GM12878 (cell line): Measurements from ENCODE around the gene SCAMP1. TPM values are rescaled to one million over a fixed set of nuclear protein-coding genes. Genes with fewer than 3 reads are reported as not detected.
A peak's percentile ranks its signal among the peaks of the same experiment; 100 is the strongest.

Experiments used
- ATAC-seq: fragments of 200-7000 bp; cut with Tn5 transposase; 3 replicates; pipeline ENCODE4 v1.9.1; 2020; ENCODE audit warnings: mild to moderate bottlenecking, moderate library complexity
- BruUV-seq: library from RNA; stranded (reverse); fragments of 400-500 nt; replicated peaks from 2 replicates; lab custom pipeline; 2021; lab: Mats Ljungman, UMichigan
- CTCF ChIA-PET: fragments of 300-600 bp; sonication (Branson Sonifier 250); formaldehyde crosslinking; extraction: SDS; loops from one replicate; lab custom pipeline; 2021; ENCODE audit warnings: inconsistent platforms; lab: Yijun Ruan, JAX
- POLR2A ChIA-PET: fragments of 350-600 bp; formaldehyde crosslinking; extraction: SDS; loops from one replicate; lab custom pipeline; 2021; ENCODE audit warnings: inconsistent platforms; lab: Charles Lee
- RAD21 ChIA-PET: fragments of 300-600 bp; sonication (Branson Sonifier 250); formaldehyde crosslinking; loops from one replicate; lab custom pipeline; 2023; ENCODE audit warnings: antibody characterized with exemption; ENCODE audit not compliant: unreplicated experiment; lab: Charles Lee
- SMC1A ChIA-PET: fragments of 300-600 bp; sonication (Branson Sonifier 250); formaldehyde crosslinking; loops from one replicate; lab custom pipeline; 2023; ENCODE audit not compliant: unreplicated experiment, uncharacterized antibody; lab: Charles Lee
- DNase-seq: peaks from one replicate; pipeline ENCODE4 v3.0.0-alpha.2; 2011; ENCODE audit warnings: low read depth, low spot score
- FAIRE-seq: peaks from 3 replicates; lab custom pipeline; 2011; peaks lifted over from hg19 to GRCh38; lab: Jason Lieb, UNC
- H2AFZ ChIP-seq: 2 replicates; pipeline ENCODE4 v1.6.0; 2011; ENCODE audit warnings: low read depth, low read length, control low read depth; ENCODE audit not compliant: control insufficient read depth
- H3K27ac ChIP-seq: 2 replicates; pipeline ENCODE4 v1.5.1; 2011; ENCODE audit warnings: control low read depth; ENCODE audit not compliant: control insufficient read depth, insufficient read depth
- H3K27me3 ChIP-seq, 2 experiments: replicated peaks in 1 of 2; 2 replicates each; pipeline versions ENCODE4 v1.6.0 to v1.6.1; 2011; ENCODE audit warnings: low read length in 1 of 2; ENCODE audit not compliant: control insufficient read depth in 2 of 2, insufficient read depth in 2 of 2
- H3K36me3 ChIP-seq, 2 experiments: 2 replicates each; pipeline ENCODE4 v1.5.1; 2011; ENCODE audit warnings: low read length in 1 of 2; ENCODE audit not compliant: control insufficient read depth in 2 of 2, insufficient read depth in 2 of 2
- H3K4me1 ChIP-seq: 2 replicates; pipeline ENCODE4 v1.6.1; 2011; ENCODE audit warnings: mild to moderate bottlenecking, low read length, moderate library complexity, mixed read lengths; ENCODE audit not compliant: control insufficient read depth, insufficient read depth
- H3K4me2 ChIP-seq: 2 replicates; pipeline ENCODE4 v1.6.0; 2011; ENCODE audit warnings: control low read depth; ENCODE audit not compliant: control insufficient read depth, insufficient read depth
- H3K4me3 ChIP-seq: fragments of 200-600 bp; sonication (generic); 2 replicates; pipeline ENCODE4 v1.5.1; 2016
- H3K79me2 ChIP-seq: 2 replicates; pipeline ENCODE4 v1.6.0; 2011; ENCODE audit warnings: low read length; ENCODE audit not compliant: control insufficient read depth, insufficient read depth
- H3K9ac ChIP-seq: 2 replicates; pipeline ENCODE4 v1.8.0; 2011; ENCODE audit warnings: low read length, control low read depth, mixed read lengths; ENCODE audit not compliant: control insufficient read depth, insufficient read depth
- H3K9me3 ChIP-seq: replicated peaks from 3 replicates; pipeline ENCODE4 v1.5.1; 2011; ENCODE audit warnings: mild to moderate bottlenecking, low read length; ENCODE audit not compliant: control insufficient read depth, insufficient read depth
- H4K20me1 ChIP-seq: 2 replicates; pipeline ENCODE4 v1.6.0; 2011; ENCODE audit not compliant: control insufficient read depth, insufficient read depth
- ASH2L ChIP-seq: fragments of 300-600, 200-600 bp; sonication (generic); IDR thresholded peaks from 2 replicates; pipeline ENCODE4 v1.6.1; 2017; ENCODE audit warnings: low read depth, mild to moderate bottlenecking, borderline replicate concordance
- SPI1 ChIP-seq: IDR thresholded peaks from 2 replicates; pipeline ENCODE4 v1.6.1; 2011; ENCODE audit warnings: low read depth, mild to moderate bottlenecking, low read length, moderate library complexity, borderline replicate concordance; ENCODE audit not compliant: insufficient read depth
- WGBS: methylation state at CpG from one replicate; pipeline ENCODE4 v1.1.6; 2016; ENCODE audit warnings: low lambda C conversion rate; ENCODE audit not compliant: insufficient replicate concordance, insufficient coverage; ENCODE audit errors: missing lambda C conversion rate; 5-methylcytosine and 5-hydroxymethylcytosine counted together
- in situ Hi-C: fragments of 300-500 bp; cut with MboI; formaldehyde crosslinking; loops from 9 replicates; pipeline ENCODE4 v1.14.3; 2018; ENCODE audit warnings: mixed read lengths
- intact Hi-C: fragments of 100-400 bp; cut with micrococcal nuclease; formaldehyde crosslinking; loops from one replicate; pipeline ENCODE4 v1.14.2; 2022; ENCODE audit not compliant: unreplicated experiment
- polyA plus RNA-seq, 11 experiments: library from polyadenylated mRNA; depleted of rRNA in 4 of 11; unstranded in 6 of 11; stranded (reverse) in 5 of 11; fragments of >200 nt; fragmentation: Nextera tagmentation in 4 of 11; fragmentation: Illumina TruSeq in 1 of 11; extraction: Ambion mirVana in 4 of 11; extraction: Trizol in 1 of 11; gene quantifications; 1 replicate in 1 of 11; 2 replicates in 10 of 11; pipeline versions ENCODE4 v1.2.1 to v1.2.3, GENCODE V29; 2011 to 2016; ENCODE audit warnings: inconsistent platforms in 2 of 11, missing spikeins in 2 of 11, low read depth in 1 of 11
- total RNA-seq, 4 experiments: library from RNA; depleted of rRNA in 3 of 4; stranded (reverse); fragments of >200 nt in 3 of 4; fragmentation: Illumina TruSeq in 1 of 4; extraction: Trizol in 1 of 4; gene quantifications; 2 replicates each; pipeline versions ENCODE4 v1.2.1 to v1.2.3, GENCODE V29; 2013 to 2021
- TF ChIP-seq, protein P1 (sequence below): fragments of 450-650 bp; formaldehyde crosslinking; IDR thresholded peaks from 2 replicates; pipeline ENCODE4 v1.4.0; 2020; ENCODE audit warnings: mild to moderate bottlenecking, moderate library complexity

Gene SCAMP1
- total and polyA plus RNA-seq, 10 of the 15 experiments (the other 5 are each of a cell fraction or from before 2014, with no cell fraction given), result 6.4 to 27.9 (median 20.0) TPM

GRCh38 chr5:78345485-78345884 is 14.9 kb upstream of the SCAMP1 start:
- peaks cover 5% of the 10 kb centered on the region for H3K4me1 ChIP-seq
- H3K27me3 ChIP-seq, result no peaks in the 10 kb centered on the region
- no peak for DNase-seq
- H3K79me2 ChIP-seq, result no peaks in the 10 kb centered on the region
- peak overlapping the region; percentile 12; the same call in 1 of the 2 replicates for H3K4me2 ChIP-seq
- WGBS, result 67% methylated on average over 3 of the region's 3 CpGs
- BruUV-seq, result no TSS peak
- ChIA-PET POLR2A (no interaction called here), CTCF (interaction anchor here (1.2 kb wide), 1 partner anchor 11 kb away, joined by 3 read pairs; no protein-coding TSS in a partner anchor), SMC1A (no interaction called here), RAD21 (interaction anchor here (0.7 to 1.0 kb wide), 2 partner anchors 22 to 51 kb away, joined by 3 read pairs; no protein-coding TSS in a partner anchor)
- no peaks in the 10 kb centered on the region for H4K20me1 ChIP-seq
- H2AFZ ChIP-seq, result peak overlapping the region; percentile 74
- H3K36me3 ChIP-seq, result no peaks in the 10 kb centered on the region
- ATAC-seq, result peak; percentile 67
- H3K4me3 ChIP-seq, result no peak overlapping the region
- intact Hi-C loops (no loop called here), in situ Hi-C loops (no loop called here)
- peak; percentile 7 for FAIRE-seq
- H3K27ac ChIP-seq, result peak overlapping the region; percentile 33; the same call in 1 of the 2 replicates
- no peaks in the 10 kb centered on the region for H3K9me3 ChIP-seq
- no peak overlapping the region for H3K9ac ChIP-seq
- TF ChIP-seq SPI1 (0 out of 2 replicates have a peak, but pooled peaks have one; percentile 4), ASH2L (no peak)
- TF ChIP-seq, protein P1, sequence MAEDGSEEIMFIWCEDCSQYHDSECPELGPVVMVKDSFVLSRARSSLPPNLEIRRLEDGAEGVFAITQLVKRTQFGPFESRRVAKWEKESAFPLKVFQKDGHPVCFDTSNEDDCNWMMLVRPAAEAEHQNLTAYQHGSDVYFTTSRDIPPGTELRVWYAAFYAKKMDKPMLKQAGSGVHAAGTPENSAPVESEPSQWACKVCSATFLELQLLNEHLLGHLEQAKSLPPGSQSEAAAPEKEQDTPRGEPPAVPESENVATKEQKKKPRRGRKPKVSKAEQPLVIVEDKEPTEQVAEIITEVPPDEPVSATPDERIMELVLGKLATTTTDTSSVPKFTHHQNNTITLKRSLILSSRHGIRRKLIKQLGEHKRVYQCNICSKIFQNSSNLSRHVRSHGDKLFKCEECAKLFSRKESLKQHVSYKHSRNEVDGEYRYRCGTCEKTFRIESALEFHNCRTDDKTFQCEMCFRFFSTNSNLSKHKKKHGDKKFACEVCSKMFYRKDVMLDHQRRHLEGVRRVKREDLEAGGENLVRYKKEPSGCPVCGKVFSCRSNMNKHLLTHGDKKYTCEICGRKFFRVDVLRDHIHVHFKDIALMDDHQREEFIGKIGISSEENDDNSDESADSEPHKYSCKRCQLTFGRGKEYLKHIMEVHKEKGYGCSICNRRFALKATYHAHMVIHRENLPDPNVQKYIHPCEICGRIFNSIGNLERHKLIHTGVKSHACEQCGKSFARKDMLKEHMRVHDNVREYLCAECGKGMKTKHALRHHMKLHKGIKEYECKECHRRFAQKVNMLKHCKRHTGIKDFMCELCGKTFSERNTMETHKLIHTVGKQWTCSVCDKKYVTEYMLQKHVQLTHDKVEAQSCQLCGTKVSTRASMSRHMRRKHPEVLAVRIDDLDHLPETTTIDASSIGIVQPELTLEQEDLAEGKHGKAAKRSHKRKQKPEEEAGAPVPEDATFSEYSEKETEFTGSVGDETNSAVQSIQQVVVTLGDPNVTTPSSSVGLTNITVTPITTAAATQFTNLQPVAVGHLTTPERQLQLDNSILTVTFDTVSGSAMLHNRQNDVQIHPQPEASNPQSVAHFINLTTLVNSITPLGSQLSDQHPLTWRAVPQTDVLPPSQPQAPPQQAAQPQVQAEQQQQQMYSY (CRISPR knock-in tag), result no peak
